22Rv1 (cell line): ENCODE results near the gene RFPL1.

Source experiments
- CTCF ChIP-seq: fragments of 450-650 bp; IDR thresholded peaks from 2 replicates; pipeline ENCODE4 v1.5.1; 2017; ENCODE audit warnings: mild to moderate bottlenecking
- ZFX ChIP-seq: fragments of 450-650 bp; IDR thresholded peaks from 2 replicates; pipeline ENCODE4 v1.6.1; 2017; ENCODE audit warnings: antibody characterized with exemption, borderline replicate concordance

GRCh38 chr22:29487426-29487986, 49.1 kb downstream of the RFPL1 start:
- TF ChIP-seq CTCF (no peak), ZFX (no peak)
